Adrenal gland (tissue), 12 donors: ENCODE results near the gene ATG4B. TPM values are rescaled to one million over a fixed set of nuclear protein-coding genes. Genes with fewer than 3 reads are reported as not detected.

Source experiments
- DNase-seq, 7 donors: peaks; one replicate each; pipeline ENCODE4 v3.0.0-alpha.2; 2019 to 2020
- H3K27ac ChIP-seq, 5 donors: fragments of 200-600 bp; sonication (generic) in 4 of 5; 1 replicate in 3 of 5; 2 replicates in 2 of 5; pipeline versions ENCODE4 v1.5.1 to v1.8.0; 2016 to 2020; ENCODE audit warnings: mild to moderate bottlenecking in 1 of 5
- H3K27me3 ChIP-seq: fragments of 200-600 bp; 2 replicates; pipeline ENCODE4 v1.8.0; 2021
- H3K36me3 ChIP-seq, 2 donors: fragments of 200-600 bp; replicated peaks in 1 of 2; 1 replicate in 1 of 2; 2 replicates in 1 of 2; pipeline versions ENCODE4 v1.5.1 to v1.8.0; 2018 to 2022
- H3K4me1 ChIP-seq, 2 donors: fragments of 200-600 bp; replicated peaks in 1 of 2; 1 replicate in 1 of 2; 2 replicates in 1 of 2; pipeline versions ENCODE4 v1.5.1 to v1.8.0; 2018 to 2021
- H3K4me3 ChIP-seq, 4 donors: fragments of 200-600 bp; sonication (generic) in 3 of 4; one replicate each; pipeline ENCODE4 v1.5.1; 2016 to 2018
- H3K9me3 ChIP-seq, 3 donors: fragments of 200-600 bp; sonication (generic) in 1 of 3; replicated peaks in 1 of 3; 1 replicate in 2 of 3; 2 replicates in 1 of 3; pipeline versions ENCODE4 v1.5.1 to v1.8.0; 2016 to 2021
- CTCF ChIP-seq, 6 experiments: fragments of 450-650 bp in 4 of 6; fragments of 200-600 bp in 2 of 6; sonication (generic) in 1 of 6; IDR thresholded peaks; 1 replicate in 5 of 6; 2 replicates in 1 of 6; pipeline versions ENCODE4 v1.5.1 to v1.8.0; 2016 to 2021; ENCODE audit warnings: antibody characterized with exemption in 6 of 6, mild to moderate bottlenecking in 2 of 6, moderate library complexity in 1 of 6
- POLR2A ChIP-seq, 2 donors: fragments of 450-650 bp; IDR thresholded peaks; one replicate each; pipeline ENCODE4 v1.6.1; 2017; ENCODE audit warnings: antibody characterized with exemption in 2 of 2, mild to moderate bottlenecking in 2 of 2, moderate library complexity in 1 of 2
- WGBS, 4 donors: extraction: QIAGEN DNeasy Blood & Tissue Kit in 2 of 4; methylation state at CpG; one replicate each; pipeline versions ENCODE4 v1.1.5 to v1.1.7; 2013 to 2017; 5-methylcytosine and 5-hydroxymethylcytosine counted together
- intact Hi-C, 2 donors: fragments of 100-400 bp; cut with DNase I; formaldehyde crosslinking; loops; one replicate each; pipeline versions ENCODE4 v1.14.1 to v1.15.0; 2022 to 2023
- polyA plus RNA-seq, 3 donors: library from polyadenylated mRNA; stranded (reverse); fragments of 200-250 nt in 2 of 3; fragments of 350-450 nt in 1 of 3; fragmentation: Illumina TruSeq in 1 of 3; extraction: RNeasy Lipid Tissue Mini Kit (QIAGEN cat#74804) in 1 of 3; gene quantifications; one replicate each; pipeline ENCODE4 v1.2.3, GENCODE V29; 2013 to 2014
- total RNA-seq, 9 donors: library from RNA; depleted of rRNA in 4 of 9; stranded (reverse); fragments of >200 nt in 4 of 9; fragments of 120-200 nt in 1 of 9; fragmentation: NEBNext Ultra II Directional in 1 of 9; extraction: Animal tissue kit (Norgen Biotek cat#: 25700) in 1 of 9; gene quantifications; one replicate each; pipeline versions ENCODE4 v1.1.0 to v1.2.4, GENCODE V29; 2013 to 2023
- donor health status: healthy with polysubstance abuse.
- donor health status: Bipolar disorder and iron deficiency.
- donor health status: DM: yes; HTN: yes; CAD: no.
- donor health status: DM: no; HTN: no; CAD: no.
- donor health status: DM: no; HTN: no; CAD: no.
- donor health status: DM: yes; HTN: yes; CAD: no.

Gene ATG4B
- total and polyA plus RNA-seq, 12 donors = 37.3 to 167 (median 60.2) TPM

GRCh38 chr2:241677392-241677791 lies 39.9 kb downstream of the ATG4B start:
- TF ChIP-seq POLR2A (IDR thresholded peaks at IDR 0.05) (no peak), CTCF (IDR thresholded peaks at IDR 0.05) (no peak)
- no peak overlapping the region for H3K27ac ChIP-seq
- intact Hi-C loops = no loop called here
- peaks cover 0 to 9% of the 10 kb centered on the region in 2 donors for H3K4me1 ChIP-seq
- H3K36me3 ChIP-seq = peaks cover 0 to 24% of the 10 kb centered on the region in 2 donors
- H3K9me3 ChIP-seq = no peaks in the 10 kb centered on the region
- H3K27me3 ChIP-seq = no peaks in the 10 kb centered on the region
- 91 to 96% (median 94%) methylated on average over 20 to 24 of the region's 24 CpGs for WGBS, 4 donors
- H3K4me3 ChIP-seq = no peak overlapping the region
- DNase-seq = no peak

- DNase-seq = no peak
- no peak overlapping the region for H3K4me3 ChIP-seq
- H3K27ac ChIP-seq = no peak overlapping the region
- intact Hi-C loops = no loop called here
- TF ChIP-seq CTCF (IDR thresholded peaks at IDR 0.05) = no peak
- no peak for TF ChIP-seq POLR2A (IDR thresholded peaks at IDR 0.05)
- 93 to 97% (median 94%) methylated on average over 18 of the region's 18 CpGs for WGBS, 4 donors
- H3K27me3 ChIP-seq = no peaks in the 10 kb centered on the region
- no peaks in the 10 kb centered on the region for H3K9me3 ChIP-seq
- H3K4me1 ChIP-seq = peaks cover 0 to 9% of the 10 kb centered on the region in 2 donors
- H3K36me3 ChIP-seq = peaks cover 0 to 22% of the 10 kb centered on the region in 2 donors
Measured at GRCh38 chr2:241678307-241678706, 40.8 kb downstream of the ATG4B start.

DNA sequence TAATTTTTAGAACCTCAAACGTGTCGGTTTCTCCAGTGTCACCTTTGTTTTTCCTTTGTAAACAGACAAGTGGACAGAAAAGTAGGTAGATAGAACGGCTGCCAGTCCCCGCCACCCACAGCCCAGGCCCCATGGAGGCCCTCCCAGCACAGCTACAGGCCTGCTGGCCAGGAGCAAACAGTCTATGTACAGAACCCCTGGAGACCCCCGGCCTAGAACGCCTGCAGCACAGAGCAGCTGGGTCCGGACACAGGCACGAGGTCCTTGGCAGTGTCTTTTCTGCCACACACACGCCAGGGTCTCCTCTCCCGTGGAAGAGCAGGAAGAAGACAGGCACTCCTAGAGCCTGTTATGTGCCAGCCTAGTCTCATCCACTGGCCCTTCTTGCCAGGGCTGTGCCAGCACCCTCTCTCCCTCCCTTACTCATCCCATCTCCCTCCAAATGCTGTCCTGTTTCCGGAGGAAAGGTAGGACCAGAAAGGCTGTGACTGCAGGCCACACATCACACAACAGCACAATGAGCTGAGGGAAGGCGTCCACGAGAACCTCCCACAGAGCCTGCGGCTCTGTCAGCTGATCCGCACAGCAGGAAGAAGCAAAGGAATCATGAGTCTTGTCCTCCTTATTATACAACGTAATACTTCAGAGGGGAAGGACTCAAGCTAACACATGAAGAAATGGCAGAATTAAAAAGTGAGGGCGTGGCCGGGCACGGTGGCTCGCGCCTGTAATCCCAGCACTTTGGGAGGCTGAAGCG lies 41.5 kb downstream of the ATG4B start:
- Histone ChIP-seq H3K4me3 (no peak overlapping the region), H3K27me3 (no peaks in the 10 kb centered on the region), H3K36me3 (peaks cover 0 to 22% of the 10 kb centered on the region in 2 donors), H3K27ac (no peak overlapping the region), H3K4me1 (peaks cover 0 to 9% of the 10 kb centered on the region in 2 donors), H3K9me3 (no peaks in the 10 kb centered on the region)
- DNase-seq = no peak
- 90 to 96% (median 95%) methylated on average over 18 to 22 of the region's 22 CpGs for WGBS, 4 donors
- intact Hi-C loops = no loop called here
- TF ChIP-seq CTCF (IDR thresholded peaks at IDR 0.05) (no peak), POLR2A (IDR thresholded peaks at IDR 0.05) (no peak)

DNA sequence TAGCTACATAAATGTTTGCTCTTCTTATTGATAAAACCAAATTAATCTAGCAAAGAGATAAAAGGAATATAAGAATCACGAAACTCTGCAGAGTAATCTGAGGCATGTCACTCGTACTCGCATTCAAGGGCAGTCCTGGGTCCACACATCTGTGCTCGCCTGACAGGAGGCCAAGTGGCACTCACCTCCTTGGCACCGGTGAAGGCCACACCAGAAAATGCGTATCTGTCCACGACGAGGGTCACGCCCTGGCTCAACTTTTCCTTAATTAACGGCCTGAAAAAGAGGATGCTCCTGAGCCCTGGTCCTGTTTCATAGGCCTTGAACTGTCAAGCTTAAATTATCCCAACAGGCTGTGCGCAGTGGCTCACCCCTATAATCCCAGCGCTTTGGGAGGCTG lies 42.6 kb downstream of the ATG4B start:
- TF ChIP-seq CTCF (IDR thresholded peaks at IDR 0.05) (no peak), POLR2A (IDR thresholded peaks at IDR 0.05) (no peak)
- H3K27ac ChIP-seq = peak overlapping the region in 1 of 5 donors; percentile 78
- WGBS, 4 donors = 41 to 71% (median 54%) methylated on average over 10 to 12 of the region's 12 CpGs

More for the DNA sequence above, 42.6 kb downstream of the ATG4B start:
- no peaks in the 10 kb centered on the region for H3K27me3 ChIP-seq
- peaks cover 0 to 9% of the 10 kb centered on the region in 2 donors for H3K4me1 ChIP-seq
- peaks cover 0 to 22% of the 10 kb centered on the region in 2 donors for H3K36me3 ChIP-seq
- no peak overlapping the region for H3K4me3 ChIP-seq
- no peaks in the 10 kb centered on the region for H3K9me3 ChIP-seq
- DNase-seq = peak in 6 of 7 donors; percentile 33 to 67 (median 56)
- intact Hi-C loops = no loop called here
